ENCODE results near the gene BRD1.
A peak's percentile ranks its signal among the peaks of the same experiment; 100 is the strongest.

BRD1 gene

DNA sequence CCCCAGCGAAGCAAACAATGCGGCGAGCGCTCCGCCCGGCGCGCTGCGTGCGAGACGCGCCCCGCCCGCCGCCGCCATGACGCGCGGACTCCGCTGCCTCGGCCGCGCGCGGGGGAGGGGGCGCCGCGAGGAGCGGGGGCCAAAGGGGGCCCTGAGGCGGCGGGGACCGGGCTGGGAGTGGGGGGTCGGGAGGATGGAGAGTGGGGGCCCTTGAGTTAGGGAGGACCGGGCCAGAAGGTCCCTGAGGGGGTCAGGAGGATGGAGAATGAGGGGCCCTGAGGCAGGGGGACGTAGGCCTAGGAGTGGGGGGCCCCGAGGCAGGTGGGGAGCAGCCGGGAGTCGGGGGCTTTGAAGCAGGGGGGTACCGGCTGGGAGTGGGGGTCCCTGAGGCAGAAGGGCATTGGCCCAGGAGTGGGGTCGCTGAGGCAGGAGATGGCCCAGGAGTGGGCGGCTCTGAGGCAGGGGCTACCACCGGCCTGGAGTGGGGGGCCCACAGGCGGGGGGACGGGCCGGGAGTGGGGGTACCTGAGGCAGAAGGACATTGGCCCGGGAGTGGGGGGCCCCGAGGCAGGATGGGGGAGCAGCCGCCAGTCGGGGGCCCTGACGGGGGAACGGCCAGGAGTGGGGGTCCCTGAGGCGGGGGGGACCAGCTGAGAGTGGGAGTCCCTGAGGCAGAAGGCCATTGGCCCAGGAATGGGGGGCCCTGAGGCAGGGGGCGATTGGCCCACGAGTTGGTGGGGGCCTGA lies at the start of gene BRD1:
TSS of gene BRD1 (minus strand) at position 21 of the 746 bp plus-strand sequence. CDS start 3,556 bp downstream, outside the sequence.
- peak; percentile 63 for DNase-seq (ENCODE audit: low read depth)

DNA sequence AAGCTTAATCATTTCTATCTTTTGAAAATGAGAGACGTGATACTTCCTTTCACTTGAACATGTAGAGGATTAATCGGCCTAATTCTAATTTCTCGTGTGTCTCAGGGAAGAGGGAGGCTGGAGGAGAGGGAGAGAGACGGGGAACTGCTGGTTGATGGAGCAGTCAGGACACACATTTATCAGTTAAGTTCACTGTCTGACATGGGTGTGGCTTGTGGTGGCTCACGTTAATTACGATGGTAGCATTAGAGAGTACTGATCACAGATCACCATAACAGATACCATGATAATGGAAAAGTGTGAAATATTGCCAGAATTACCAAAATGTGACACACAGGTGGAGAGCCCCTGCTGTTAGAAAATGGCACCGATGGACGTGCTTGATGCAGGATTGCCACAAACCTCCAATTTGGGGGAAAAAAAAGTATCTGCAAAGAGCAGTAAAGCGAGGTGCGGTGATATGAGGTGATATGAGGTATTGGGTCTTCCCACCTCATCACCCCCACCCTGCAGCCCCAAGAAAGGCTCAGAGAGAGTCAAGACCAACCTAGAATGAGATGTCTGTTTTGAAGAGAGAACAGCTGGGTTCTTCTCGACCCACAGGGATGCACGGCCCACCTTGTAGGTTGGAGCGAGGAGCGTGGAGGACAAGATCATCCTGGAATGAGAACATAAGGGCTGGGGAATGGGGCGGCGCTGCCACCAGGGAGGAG lies 45.7 kb upstream of the BRD1 start:
- no peak for DNase-seq (ENCODE audit: low read depth)

DNA sequence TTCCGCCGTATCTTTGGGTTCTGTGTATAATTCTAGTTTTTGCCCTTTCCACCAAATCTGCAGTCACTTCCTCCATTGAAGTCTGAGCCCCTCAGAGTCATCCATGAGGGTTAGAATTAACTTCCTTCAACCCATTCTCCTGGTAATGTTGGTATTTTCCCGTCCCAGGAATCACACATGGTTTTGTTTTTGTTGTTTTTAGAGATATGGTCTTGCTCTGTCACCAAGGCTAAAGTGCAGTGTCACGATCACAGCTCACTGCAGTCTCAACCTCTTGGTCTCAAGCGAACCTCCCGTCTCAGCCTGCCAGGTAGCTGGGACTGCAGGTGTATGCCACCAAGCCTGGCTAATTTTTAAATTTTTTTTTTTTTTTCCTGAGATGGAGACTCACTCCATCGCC lies 44.7 kb upstream of the BRD1 start:
- no peak for DNase-seq (ENCODE audit: low read depth)

DNA sequence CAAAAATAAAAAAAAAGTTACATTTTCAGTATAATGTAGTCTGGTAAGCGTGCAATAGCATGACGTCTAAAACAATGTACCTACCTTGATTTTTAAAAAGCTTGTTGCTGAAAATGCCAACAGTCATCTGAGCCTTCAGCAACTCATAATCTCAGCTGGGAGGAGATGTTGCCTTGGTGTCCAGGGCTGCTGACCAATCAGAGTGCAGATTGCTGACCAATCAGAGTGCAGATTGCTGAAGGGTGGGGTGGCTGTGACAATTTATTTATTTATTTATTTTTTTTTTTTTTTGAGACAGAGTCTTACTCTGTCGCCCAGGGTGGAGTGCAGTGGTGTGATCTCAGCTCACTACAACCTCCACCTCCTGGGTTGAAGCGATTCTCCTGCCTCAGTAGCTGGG lies 43.8 kb upstream of the BRD1 start:
- DNase-seq (ENCODE audit: low read depth) = no peak

DNA sequence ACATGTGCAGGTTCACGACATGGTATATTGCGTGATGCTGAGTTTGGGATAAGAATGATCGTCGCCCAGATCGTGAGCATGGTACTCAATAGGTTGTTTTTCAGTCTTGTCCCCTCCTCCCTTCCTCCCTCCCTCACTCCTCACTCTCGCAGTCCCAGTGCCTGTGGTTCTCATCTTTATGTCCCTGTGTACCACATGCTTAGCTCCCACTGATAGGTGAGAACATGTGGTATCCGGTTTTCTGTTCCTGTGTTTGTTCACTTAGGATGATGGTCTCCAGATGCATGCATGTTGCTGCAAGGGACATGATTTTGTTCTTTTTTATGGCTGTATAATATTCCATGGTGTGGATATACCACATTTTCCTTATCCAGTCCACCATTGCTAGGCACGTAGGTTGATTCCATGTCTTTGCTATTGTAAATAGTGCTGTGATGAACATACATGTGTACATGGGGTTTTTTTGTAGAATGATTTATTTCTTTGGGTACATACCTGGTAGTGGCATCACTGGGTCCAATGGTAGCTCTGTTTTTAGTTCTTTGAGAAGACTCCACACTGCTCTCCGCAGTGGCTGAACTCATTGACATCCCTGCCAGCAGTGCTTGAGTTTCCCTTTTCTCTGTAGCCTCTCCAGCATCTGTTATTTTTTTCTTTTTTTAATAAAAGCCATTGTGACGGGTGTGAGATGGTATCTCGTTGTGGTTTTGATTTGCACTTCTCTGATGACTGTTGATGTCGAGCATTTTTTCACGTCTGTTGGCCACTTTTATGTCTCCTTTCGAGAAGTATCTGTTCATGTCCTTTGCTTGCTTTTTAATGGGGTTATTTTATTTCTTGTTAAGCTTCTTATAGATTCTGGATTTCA lies 42.4 kb upstream of the BRD1 start:
- no peak for DNase-seq (ENCODE audit: low read depth)

DNA sequence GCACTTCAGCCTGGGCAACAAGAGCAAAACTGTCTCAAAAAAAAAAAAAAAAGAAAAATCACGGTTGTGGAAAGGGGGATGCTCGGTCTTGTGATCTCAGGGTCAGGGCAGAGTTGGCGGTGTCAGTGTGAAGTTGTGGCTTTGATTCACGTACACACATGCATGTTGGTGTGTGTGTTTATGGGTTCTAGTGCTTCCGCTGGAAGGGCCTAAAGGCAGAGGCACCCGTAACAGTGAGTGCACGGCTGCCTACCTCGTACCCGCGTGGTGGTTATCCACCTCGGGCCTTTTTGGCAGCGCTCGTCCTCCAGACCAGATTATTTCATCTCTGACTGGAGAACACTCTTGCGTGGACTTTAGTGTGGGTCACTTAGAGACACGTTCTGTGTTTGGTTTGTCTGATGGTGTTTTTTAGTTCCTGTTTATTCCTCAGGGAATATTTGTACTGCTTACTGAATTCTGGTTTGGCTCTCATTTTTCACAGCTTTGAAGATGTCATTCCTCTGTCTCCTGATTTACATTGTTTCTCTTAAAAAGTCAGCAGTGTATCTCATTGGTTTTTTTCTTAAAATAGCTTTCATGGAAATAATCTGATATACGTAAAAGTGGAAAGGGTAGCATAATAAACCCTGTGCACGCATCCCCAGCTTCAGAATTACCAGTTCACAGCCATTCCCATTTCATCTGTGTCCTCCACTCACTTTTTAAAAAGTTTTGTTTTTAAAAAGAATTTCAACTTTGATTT lies 41.6 kb upstream of the BRD1 start:
- DNase-seq (ENCODE audit: low read depth) = no peak

DNA sequence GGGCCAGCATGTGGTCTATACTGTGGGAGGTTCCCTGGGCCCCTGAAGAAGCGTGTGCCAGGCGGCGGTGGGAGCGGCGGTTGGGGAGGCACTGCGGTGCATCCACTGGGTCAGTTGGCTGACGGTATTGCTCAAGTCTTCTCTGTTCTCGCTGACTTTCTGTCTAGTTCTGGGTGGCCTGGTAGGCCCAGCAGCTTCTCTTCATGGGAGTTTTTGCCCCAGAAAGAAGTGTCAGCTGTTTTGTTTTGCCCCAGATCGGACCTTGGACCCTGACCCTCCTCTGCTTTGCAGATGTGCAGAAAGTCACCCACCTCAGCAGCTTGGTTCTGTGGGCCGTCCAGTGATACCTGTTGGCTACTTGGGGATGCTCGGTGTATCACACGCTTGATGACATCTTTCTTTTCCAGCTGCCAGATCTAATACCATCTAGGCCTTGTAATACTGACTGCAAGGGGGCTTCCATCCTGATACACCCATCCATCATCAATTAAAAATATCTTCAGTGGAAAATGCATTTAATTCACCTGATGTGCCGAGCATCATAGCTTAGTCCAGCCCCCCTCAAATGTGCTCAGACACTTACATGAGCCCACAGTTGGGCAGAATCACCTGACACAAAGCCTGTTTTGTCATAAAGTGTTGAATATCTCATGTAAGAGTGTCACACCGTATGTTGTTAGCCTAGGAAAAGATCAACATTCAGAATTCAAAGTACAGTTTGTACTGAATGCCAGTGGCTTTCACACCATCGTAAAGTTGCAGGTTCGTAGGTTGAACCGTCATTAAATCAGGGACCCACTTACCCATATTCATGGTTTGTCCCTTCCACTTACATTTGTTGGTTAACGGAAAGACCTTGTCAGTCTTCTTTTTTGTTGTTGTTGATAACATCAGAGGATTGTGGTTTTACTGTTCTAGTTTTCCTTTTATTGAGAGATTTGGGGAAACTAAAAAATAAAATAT lies 39.9 kb upstream of the BRD1 start:
- DNase-seq (ENCODE audit: low read depth) = no peak

DNA sequence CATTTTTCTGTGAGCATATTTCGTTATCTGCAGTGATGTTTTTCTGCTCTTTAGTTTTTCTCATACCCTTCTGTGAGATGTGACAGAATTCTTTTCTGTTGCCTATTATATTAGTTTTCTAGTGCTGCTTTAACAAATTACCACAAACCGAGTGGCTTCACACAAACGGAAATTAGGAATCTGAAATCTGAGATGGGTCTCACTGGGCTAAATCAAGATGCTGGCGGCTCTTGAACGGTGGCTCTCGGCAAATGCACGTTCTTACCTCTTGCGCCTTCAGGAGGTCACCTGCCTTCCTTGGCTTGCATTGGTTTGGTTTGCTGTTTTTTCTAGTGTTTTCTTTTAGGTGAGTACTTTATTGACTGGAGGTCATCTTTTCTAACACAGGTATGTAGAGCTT lies 39.0 kb upstream of the BRD1 start:
- no peak for DNase-seq (ENCODE audit: low read depth)

DNA sequence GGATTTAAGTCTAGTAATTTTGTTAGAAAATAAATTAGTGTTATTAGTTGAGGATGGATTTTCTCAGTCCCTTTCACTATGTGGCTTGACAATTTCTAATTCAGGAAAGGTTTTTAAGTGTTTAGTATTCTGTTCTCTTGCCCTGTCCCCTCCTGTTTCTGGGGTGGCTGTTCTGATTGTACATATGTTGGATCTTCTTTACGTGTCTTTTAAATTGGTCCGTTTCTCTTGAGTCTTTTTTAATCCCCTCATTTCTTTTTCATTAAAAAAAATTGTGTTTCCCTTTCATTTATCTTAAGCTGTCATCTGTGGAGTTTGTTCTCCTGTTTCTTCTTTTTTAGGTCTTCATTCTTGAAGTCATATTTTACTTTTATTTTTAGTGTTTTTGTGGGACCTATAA lies 38.5 kb upstream of the BRD1 start:
- no peak for DNase-seq (ENCODE audit: low read depth)

DNA sequence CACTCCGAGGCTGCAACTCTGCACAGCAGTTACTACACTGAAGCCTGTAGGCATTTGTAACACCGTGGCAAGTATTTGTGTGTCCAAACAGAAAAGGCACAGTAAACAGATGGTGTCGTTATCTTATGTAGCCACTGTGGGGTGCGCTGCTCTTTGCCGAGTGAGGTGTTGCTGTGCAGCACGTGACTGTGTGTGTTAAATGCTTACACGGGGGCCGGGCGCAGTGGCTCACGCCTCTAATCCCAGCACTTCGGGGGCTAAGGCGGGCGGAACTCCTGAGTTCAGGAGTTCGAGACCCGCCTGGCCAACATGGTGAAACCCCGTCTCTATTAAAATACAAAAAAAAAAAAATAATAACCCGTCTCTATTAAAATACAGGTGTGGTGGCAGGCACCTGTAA lies 37.5 kb upstream of the BRD1 start:
- no peak for DNase-seq (ENCODE audit: low read depth)

DNA sequence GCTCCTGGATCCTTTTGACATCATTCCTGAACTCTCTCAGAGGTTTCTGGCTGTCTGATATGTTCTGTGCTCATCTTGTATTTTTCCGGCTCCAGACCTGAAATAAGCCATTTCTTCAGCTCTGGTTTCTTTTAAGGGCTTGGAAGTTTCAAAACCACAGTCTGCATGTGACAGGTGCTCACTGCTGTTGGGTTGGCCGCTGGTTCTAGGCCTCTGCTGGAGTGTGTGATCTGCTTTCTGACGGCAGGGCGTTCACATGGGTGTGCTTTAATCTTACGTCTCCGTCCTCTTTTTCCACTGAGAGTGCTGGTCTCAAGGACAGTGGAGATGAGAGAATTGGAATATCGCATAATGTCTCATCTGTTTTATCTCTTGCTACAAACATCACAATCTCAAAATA lies 36.3 kb upstream of the BRD1 start:
- no peak for DNase-seq (ENCODE audit: low read depth)

DNA sequence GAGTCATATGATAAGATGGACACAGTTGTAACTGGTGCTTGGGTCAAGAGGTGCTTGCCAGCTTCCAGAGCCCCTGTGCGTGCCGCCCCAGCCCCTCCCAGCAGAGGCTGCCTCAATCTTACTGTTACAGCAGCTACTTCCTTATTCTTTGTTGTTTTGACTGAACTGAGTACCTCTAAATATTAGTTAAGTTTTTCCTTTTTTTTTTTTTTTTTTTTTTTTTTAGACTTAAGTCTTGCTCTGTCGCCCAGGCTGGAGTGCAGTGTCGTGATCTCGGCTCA lies 34.8 kb upstream of the BRD1 start:
- DNase-seq (ENCODE audit: low read depth) = no peak

DNA sequence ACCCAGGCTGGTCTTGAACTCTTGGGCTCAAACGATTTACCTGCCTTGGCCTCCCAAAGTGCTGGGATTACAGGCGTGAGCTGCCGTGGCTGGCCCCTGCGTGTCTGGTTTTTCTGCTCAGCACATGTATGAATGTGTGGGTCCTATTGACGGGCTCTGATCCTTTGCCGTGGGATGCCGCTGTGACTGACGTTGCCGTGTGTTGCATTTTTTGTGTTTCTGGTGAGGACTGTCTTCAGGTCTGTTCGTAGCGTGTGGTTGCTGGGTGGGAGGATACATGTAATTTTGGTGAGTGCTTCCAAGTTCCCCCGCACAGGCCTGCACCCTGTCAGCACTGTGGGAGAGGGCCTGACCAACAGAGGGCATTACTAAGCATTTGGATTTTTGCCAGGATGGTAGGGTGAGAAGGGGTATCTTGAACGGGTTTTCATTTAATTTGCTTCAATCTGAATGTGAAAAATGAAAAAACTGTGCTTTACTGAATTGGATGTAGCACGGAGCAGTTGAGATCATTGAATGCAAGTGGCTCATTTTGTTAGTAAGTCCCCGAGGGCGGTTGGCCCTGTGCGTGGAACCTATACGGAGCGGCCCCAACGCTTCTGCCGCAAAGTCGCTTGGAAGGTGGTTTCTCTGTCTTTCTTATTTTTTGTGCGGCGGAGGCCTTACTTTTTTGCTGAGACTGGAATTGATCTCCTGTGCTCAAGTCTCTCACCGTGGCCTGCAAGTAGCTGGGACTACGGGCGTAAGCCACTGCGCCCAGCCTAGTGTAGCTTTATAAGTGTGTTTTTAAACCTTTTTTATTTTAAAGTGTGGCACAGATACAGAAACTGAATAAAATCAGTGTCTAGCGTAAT lies 34.2 kb upstream of the BRD1 start:
- no peak for DNase-seq (ENCODE audit: low read depth)

DNA sequence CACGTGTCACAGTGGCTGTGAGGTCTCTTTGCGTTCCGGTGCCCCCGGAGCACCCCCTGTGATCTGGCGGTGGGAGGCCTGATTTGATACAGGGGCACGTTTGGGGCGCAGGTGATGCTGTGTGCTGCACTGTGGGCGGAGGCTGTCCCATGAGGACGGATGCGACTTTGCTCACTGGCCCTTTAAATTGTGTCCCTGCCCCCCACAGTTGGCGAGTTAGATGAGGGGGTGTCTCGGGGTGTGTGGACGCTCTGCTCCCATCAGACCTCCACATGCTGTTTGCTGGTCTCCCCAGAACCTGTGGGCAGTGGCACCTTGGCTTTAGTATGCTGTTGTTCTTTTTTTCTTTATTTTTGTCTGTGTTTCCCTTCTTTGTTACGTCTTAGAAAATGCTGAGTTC lies 31.2 kb upstream of the BRD1 start:
- no peak for DNase-seq (ENCODE audit: low read depth)

DNA sequence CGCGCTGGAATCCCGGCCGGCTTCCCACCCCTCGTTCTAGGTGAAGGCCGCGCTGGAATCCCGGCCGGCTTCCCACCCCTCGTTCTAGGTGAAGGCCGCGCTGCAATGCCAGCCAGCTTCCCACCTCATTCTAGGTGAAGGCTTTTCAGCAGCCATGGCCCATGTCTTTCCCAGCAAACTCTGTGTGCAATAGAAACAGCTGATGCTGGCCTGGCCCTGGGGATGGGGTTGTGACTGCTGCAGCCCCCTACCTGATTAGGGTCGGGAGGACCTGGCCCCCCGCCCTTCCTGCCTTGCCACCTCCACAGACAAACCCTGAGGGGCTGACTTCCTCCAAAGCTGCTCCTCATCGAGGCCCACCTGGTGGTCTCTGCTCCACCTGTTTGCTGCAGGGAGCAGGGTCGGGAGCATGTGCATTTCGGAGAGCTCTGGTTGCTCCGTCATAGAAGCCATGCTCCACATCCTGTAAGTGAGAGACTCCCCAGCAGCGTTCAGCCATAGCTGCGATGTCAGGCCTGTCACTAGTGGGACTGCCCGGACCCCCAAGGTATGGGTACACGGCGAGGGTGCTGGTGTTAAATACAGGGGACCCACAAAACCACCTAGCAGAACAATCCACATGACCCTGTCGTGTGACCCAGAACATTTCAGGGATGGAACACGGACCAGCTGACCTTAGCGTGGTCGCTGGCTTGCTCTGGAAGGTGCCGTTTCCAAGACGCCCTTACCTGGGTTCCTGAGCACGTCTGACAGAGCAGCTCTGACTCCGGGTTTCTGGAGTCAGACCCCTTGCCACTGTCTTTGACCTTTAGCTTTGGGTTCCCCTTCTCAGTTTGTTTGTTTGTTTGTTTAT lies 29.3 kb upstream of the BRD1 start:
- DNase-seq (ENCODE audit: low read depth) = no peak

DNA sequence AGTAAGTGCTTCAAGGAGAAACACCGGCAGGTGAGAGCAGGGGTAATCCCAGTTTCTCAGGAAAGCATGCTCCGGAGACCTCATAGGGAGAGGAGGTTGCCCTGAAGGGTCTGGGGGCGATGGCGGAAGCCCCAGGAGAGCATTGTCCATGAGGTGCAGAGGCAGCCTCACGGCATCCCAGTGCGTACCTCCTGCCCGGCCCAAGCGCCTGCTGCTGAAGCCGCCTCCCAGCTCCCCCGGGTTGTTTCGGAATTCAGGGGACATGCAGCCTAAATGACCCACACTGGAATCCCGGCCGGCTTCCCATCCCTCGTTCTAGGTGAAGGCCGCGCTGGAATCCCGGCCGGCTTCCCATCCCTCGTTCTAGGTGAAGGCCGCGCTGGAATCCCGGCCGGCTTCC lies 28.7 kb upstream of the BRD1 start:
- DNase-seq (ENCODE audit: low read depth) = no peak

DNA sequence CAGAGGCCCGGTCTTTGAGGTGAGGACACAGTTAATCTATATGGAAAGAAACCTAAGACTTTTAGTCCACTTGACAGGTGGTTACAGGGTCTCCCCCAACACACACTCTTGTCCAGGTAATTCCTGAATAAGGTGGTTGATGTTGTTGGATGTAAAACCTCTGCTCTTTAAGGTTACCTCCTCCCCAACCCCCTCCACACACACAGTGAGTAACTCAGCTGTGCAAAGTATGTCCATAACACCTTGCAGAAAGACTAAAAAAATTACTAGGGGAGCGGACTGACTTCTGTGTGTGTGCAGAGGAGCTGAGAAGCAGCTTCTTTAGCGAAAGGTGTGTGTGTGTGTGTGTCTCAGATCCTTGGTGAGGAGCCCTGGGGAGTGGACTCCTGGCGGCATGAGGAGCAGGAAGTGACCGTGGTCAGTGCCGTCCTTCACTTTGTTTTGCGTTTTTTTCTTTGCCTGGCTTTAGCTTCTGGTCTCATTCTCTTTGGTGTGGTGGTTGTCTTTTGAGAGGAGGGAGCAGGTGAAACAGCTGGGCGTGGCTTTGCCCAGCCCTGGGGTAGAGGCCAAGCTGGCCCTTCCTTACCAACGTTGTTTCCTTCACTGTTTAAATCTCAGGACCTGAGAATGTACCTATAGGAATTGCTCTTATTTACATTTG lies 27.7 kb upstream of the BRD1 start:
- no peak for DNase-seq (ENCODE audit: low read depth)

DNA sequence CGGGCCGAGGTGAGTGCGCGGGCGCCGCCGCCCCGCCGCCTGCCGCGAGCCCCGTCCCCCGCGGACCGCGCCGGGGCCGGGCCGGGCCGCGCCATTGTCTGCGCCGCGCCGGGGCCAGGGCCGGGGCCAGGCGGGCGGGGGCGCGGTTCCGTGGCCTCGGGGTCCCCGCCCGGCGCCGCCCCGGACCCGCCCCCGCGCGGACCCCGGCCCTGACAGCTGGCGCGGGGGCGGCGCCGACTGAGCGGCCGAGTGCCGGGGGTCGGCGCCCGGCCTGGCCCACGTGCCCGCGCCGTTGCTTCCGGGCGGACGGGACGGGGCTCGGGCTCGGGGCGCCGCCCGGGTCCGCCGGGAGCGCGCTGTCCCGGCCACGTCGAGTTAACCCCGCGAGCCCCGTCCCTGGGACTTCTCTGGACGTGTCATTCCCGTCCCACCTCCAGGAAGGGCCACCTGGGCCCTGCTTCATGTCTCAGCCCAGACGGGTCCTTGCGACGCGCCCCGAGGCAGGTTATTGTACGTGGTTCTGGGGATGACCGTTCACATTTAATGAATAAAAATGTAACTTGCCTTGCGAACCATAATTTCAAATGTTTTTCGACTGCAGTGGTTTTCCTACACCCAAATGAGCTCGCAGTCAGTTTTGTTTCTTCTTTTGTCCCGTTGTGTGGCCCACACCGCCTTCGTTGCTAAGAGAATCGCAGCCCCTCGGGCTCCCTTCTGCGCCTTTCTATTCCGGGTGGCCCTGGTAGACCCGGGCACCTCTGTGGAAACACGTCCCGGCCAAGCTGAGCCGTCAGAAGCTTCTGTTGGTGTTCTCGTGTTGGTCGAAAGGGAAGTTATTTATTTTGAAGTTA lies 26.5 kb upstream of the BRD1 start:
- no peak for DNase-seq (ENCODE audit: low read depth)
